Fibroblast of skin of scalp (primary cell): ENCODE measurements around the gene VPS13D.
"Not testable (repeated sequence)": the region's sequence is repeated elsewhere in the genome, so short reads cannot be mapped to it uniquely, and the experiment has no call there.

Experiments
- DNase-seq: peaks from one replicate; pipeline ENCODE4 v3.0.0-alpha.2; 2013

VPS13D gene

GRCh38 chr1:12454406-12455391 lies 224.9 kb downstream of the VPS13D start:
- peak; percentile 67 for DNase-seq

- not testable (repeated sequence) for DNase-seq
These were observed 226.3 kb downstream of the VPS13D start for GRCh38 chr1:12456081-12456480.

GRCh38 chr1:12456979-12457378 lies 227.1 kb downstream of the VPS13D start:
- DNase-seq: peak; percentile 73

- DNase-seq: no peak
These were observed 227.9 kb downstream of the VPS13D start for GRCh38 chr1:12457771-12458170.

GRCh38 chr1:12458571-12458970 lies 228.7 kb downstream of the VPS13D start:
- DNase-seq: peak; percentile 49

- no peak for DNase-seq
These were observed 230.3 kb downstream of the VPS13D start for GRCh38 chr1:12460121-12460520.

- DNase-seq: peak; percentile 76
These were observed 231.2 kb downstream of the VPS13D start for GRCh38 chr1:12460911-12461621.

GRCh38 chr1:12461754-12462153 lies 231.9 kb downstream of the VPS13D start:
- DNase-seq: peak; percentile 68

GRCh38 chr1:12462586-12462985 lies 232.8 kb downstream of the VPS13D start:
- DNase-seq: no peak

GRCh38 chr1:12464045-12464461 lies 234.2 kb downstream of the VPS13D start:
- DNase-seq: no peak

GRCh38 chr1:12464598-12465056 lies 234.8 kb downstream of the VPS13D start:
- DNase-seq: peak; percentile 80

GRCh38 chr1:12465126-12465525 lies 235.3 kb downstream of the VPS13D start:
- DNase-seq: no peak

- no peak for DNase-seq
These were observed 237.0 kb downstream of the VPS13D start for GRCh38 chr1:12466816-12467215.

GRCh38 chr1:12467570-12468286 lies 237.9 kb downstream of the VPS13D start:
- DNase-seq: peak; percentile 62

GRCh38 chr1:12468323-12468722 lies 238.5 kb downstream of the VPS13D start:
- no peak for DNase-seq

- DNase-seq: no peak
These were observed 239.7 kb downstream of the VPS13D start for GRCh38 chr1:12469493-12469892.

GRCh38 chr1:12469990-12470389 lies 240.2 kb downstream of the VPS13D start:
- DNase-seq: no peak

- not testable (repeated sequence) for DNase-seq
These were observed 241.1 kb downstream of the VPS13D start for GRCh38 chr1:12470916-12471315.

- no peak for DNase-seq
These were observed 242.4 kb downstream of the VPS13D start for GRCh38 chr1:12472156-12472797.

GRCh38 chr1:12472798-12473551 lies 243.1 kb downstream of the VPS13D start:
- no peak for DNase-seq

GRCh38 chr1:12473596-12474362 lies 243.9 kb downstream of the VPS13D start:
- DNase-seq: no peak
